GM18526 (cell line): ENCODE data around the gene FAM53B.

ENCODE experiments used
- POLR2A ChIP-seq: IDR thresholded peaks from 3 replicates; pipeline ENCODE4 v1.6.1; 2011; ENCODE audit not compliant: insufficient read length; ENCODE audit errors: extremely low read depth

FAM53B gene

GRCh38 chr10:124699471-124700292 lies 44.5 kb downstream of the FAM53B start:
- TF ChIP-seq POLR2A, result no peak

- no peak for TF ChIP-seq POLR2A
Measured at GRCh38 chr10:124698545-124699469, 45.4 kb downstream of the FAM53B start.

- TF ChIP-seq POLR2A, result no peak
Measured at GRCh38 chr10:124697837-124698544, 46.2 kb downstream of the FAM53B start.

- no peak for TF ChIP-seq POLR2A
Measured at GRCh38 chr10:124697443-124697836, 46.7 kb downstream of the FAM53B start.

GRCh38 chr10:124696446-124697392 lies 47.5 kb downstream of the FAM53B start:
- peak; percentile 55 for TF ChIP-seq POLR2A

- no peak for TF ChIP-seq POLR2A
Measured at GRCh38 chr10:124695259-124695658, 48.9 kb downstream of the FAM53B start.

- TF ChIP-seq POLR2A, result no peak
Measured at GRCh38 chr10:124694481-124695220, 49.5 kb downstream of the FAM53B start.

- no peak for TF ChIP-seq POLR2A
Measured at GRCh38 chr10:124693801-124694416, 50.3 kb downstream of the FAM53B start.

GRCh38 chr10:124693396-124693795 lies 50.8 kb downstream of the FAM53B start:
- no peak for TF ChIP-seq POLR2A

- TF ChIP-seq POLR2A, result no peak
Measured at GRCh38 chr10:124692100-124692446, 52.1 kb downstream of the FAM53B start.

GRCh38 chr10:124691421-124692099 lies 52.6 kb downstream of the FAM53B start:
- TF ChIP-seq POLR2A, result no peak

- TF ChIP-seq POLR2A, result no peak
Measured at GRCh38 chr10:124691002-124691401, 53.2 kb downstream of the FAM53B start.
